Karpas-422 (cell line): ENCODE measurements around the gene MMP17. TPM values are rescaled to one million over a fixed set of nuclear protein-coding genes. Genes with fewer than 3 reads are reported as not detected.
"Not testable (repeated sequence)": the region's sequence is repeated elsewhere in the genome, so short reads cannot be mapped to it uniquely, and the experiment has no call there.

Experiments used
- DNase-seq: peaks from one replicate; pipeline ENCODE4 v3.0.0-alpha.2; 2015
- H2AFZ ChIP-seq: fragments of 200-600 bp; sonication (generic); 2 replicates; pipeline ENCODE4 v1.6.1; 2014; ENCODE audit warnings: antibody characterized with exemption, low read length, mixed read lengths
- H3K27ac ChIP-seq: fragments of 200-600 bp; sonication (generic); 2 replicates; pipeline ENCODE4 v1.5.1; 2014; ENCODE audit warnings: mild to moderate bottlenecking, low read length, moderate library complexity
- H3K27me3 ChIP-seq: fragments of 200-600 bp; sonication (generic); 2 replicates; pipeline ENCODE4 v1.6.1; 2014; ENCODE audit warnings: low read length, mixed read lengths
- H3K36me3 ChIP-seq: fragments of 200-600 bp; sonication (generic); 2 replicates; pipeline ENCODE4 v1.6.1; 2014; ENCODE audit warnings: low read length, mixed read lengths; ENCODE audit not compliant: insufficient read depth
- H3K4me1 ChIP-seq: fragments of 200-600 bp; sonication (generic); 2 replicates; pipeline ENCODE4 v1.6.1; 2014; ENCODE audit warnings: mild to moderate bottlenecking, low read length, mixed read lengths
- H3K4me2 ChIP-seq: fragments of 200-600 bp; sonication (generic); 2 replicates; pipeline ENCODE4 v1.6.1; 2014; ENCODE audit warnings: low read length, low read depth, mild to moderate bottlenecking; ENCODE audit not compliant: poor library complexity, severe bottlenecking
- H3K4me3 ChIP-seq: fragments of 200-600 bp; sonication (generic); 2 replicates; pipeline ENCODE4 v1.5.1; 2014; ENCODE audit warnings: mild to moderate bottlenecking, antibody characterized with exemption, low read length, mixed read lengths
- H3K79me2 ChIP-seq: fragments of 200-600 bp; sonication (generic); 2 replicates; pipeline ENCODE4 v1.6.1; 2014; ENCODE audit warnings: mild to moderate bottlenecking, low read length, mixed read lengths
- H3K9ac ChIP-seq: fragments of 200-600 bp; sonication (generic); 2 replicates; pipeline ENCODE4 v1.6.0; 2014; ENCODE audit warnings: low read length
- H3K9me2 ChIP-seq: fragments of 200-600 bp; sonication (generic), shearing (Covaris generic); replicated peaks from 2 replicates; pipeline ENCODE4 v1.6.0; 2014; ENCODE audit warnings: mild to moderate bottlenecking, low read length, moderate library complexity; ENCODE audit not compliant: insufficient read depth
- H3K9me3 ChIP-seq: fragments of 300-700, 200-600 bp; sonication (generic); 2 replicates; pipeline ENCODE4 v1.6.1; 2014; ENCODE audit warnings: low read length, mixed read lengths
- H4K20me1 ChIP-seq: fragments of 200-600 bp; sonication (generic); 2 replicates; pipeline ENCODE4 v1.6.1; 2014; ENCODE audit warnings: mild to moderate bottlenecking, antibody characterized with exemption, low read length, low read depth; ENCODE audit not compliant: insufficient read depth
- total RNA-seq: library from RNA; depleted of rRNA; stranded (reverse); fragments of >200 nt; shearing (Covaris generic); gene quantifications from 2 replicates; pipeline ENCODE4 v1.2.3, GENCODE V29; 2014; ENCODE audit warnings: low replicate concordance

MMP17 gene
- total RNA-seq, 1 experiment from 2014 or later, result not detected

DNA sequence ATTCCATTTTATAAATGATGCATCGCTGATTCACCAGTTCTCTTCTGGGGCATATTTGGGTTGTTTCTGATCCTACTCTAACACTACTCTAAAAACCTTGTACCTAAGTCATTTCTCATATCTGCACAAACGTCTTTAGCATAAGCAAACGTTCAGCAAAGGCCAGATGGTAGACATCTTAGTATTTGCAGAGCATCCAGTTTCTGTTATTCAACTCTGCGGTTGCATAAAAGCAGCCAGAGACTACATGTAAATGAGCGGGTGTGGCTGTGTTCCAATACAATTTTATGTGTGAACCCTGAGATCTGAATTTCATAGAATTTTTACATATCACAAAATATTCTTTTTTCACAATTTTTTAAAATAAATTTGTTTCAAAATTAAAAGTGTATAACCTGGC is 22.8 kb upstream of the MMP17 start:
- H3K79me2 ChIP-seq, result no peaks in the 10 kb centered on the region
- no peak overlapping the region for H2AFZ ChIP-seq
- H3K9me3 ChIP-seq, result no peaks in the 10 kb centered on the region
- no peak overlapping the region for H3K27ac ChIP-seq
- no peaks in the 10 kb centered on the region for H3K4me1 ChIP-seq
- DNase-seq, result no peak
- no peaks in the 10 kb centered on the region for H4K20me1 ChIP-seq
- H3K36me3 ChIP-seq, result no peaks in the 10 kb centered on the region; the same call in 1 of the 2 replicates
- H3K4me2 ChIP-seq, result no peak overlapping the region
- H3K27me3 ChIP-seq, result no peaks in the 10 kb centered on the region
- H3K9ac ChIP-seq, result no peak overlapping the region
- H3K4me3 ChIP-seq, result no peak overlapping the region
- H3K9me2 ChIP-seq, result no peaks in the 10 kb centered on the region

DNA sequence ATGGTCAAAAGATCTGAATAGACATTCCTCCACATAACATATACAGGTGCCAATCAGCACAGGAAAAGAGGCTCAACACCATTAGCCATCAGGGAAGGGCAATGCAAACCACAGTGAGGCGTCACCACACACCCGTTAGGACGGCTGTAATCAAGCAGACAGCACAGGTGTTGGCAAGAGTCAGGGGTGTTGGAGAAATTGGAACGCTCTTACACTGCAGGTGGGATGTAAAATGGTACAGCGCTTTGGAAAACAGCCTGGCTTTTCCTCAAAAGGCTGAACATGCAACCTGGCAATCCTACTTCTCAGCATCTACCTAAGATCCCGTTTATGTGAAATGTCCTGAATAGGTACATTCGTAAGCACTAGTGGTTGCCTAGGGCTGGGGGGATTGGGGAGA is 21.5 kb upstream of the MMP17 start:
- Histone ChIP-seq H3K4me2 (no peak overlapping the region), H2AFZ (no peak overlapping the region), H3K27me3 (no peaks in the 10 kb centered on the region), H3K4me3 (no peak overlapping the region), H4K20me1 (no peaks in the 10 kb centered on the region), H3K36me3 (no peaks in the 10 kb centered on the region; the same call in 1 of the 2 replicates), H3K4me1 (no peaks in the 10 kb centered on the region), H3K79me2 (no peaks in the 10 kb centered on the region), H3K9ac (no peak overlapping the region), H3K9me2 (no peaks in the 10 kb centered on the region), H3K27ac (no peak overlapping the region), H3K9me3 (no peaks in the 10 kb centered on the region)
- no peak for DNase-seq

DNA sequence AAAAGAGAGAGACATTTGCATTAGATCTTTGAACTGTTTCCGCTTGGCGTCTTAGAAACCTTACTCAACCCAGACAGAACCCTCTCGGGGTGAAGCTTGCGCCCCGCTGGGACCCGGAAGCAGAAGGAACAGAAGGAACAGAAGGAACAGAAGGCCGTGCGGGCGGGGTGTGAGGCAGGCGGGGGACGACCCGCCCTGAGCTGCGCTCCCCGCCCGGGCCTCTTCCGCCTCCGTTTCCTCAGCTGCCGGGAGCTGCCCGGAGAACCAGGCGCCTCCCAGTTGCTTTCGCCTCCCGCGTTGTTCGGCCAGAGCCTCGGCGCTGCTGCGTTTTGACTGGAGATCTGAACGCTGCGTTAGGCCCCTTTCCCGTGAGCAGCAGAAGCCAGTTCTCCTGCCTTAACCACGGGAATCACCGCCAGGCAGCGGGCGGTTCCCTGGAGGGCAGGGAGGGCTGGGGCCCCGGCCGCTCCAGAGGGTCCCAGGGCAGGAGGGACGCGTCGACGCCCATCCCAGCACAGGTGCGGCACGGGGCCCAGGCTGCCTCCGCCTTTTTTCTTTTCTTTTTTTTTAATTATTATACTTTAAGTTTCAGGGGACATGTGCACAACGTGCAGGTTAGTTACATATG is 19.3 kb upstream of the MMP17 start:
- H3K36me3 ChIP-seq, result no peaks in the 10 kb centered on the region
- H2AFZ ChIP-seq, result no peak overlapping the region
- H3K27me3 ChIP-seq, result no peaks in the 10 kb centered on the region
- no peaks in the 10 kb centered on the region for H4K20me1 ChIP-seq
- no peaks in the 10 kb centered on the region for H3K4me1 ChIP-seq
- no peak overlapping the region for H3K4me3 ChIP-seq
- no peak overlapping the region for H3K27ac ChIP-seq
- no peaks in the 10 kb centered on the region for H3K9me3 ChIP-seq
- DNase-seq, result no peak
- no peaks in the 10 kb centered on the region for H3K79me2 ChIP-seq
- H3K9me2 ChIP-seq, result no peaks in the 10 kb centered on the region
- no peak overlapping the region for H3K4me2 ChIP-seq
- H3K9ac ChIP-seq, result no peak overlapping the region

DNA sequence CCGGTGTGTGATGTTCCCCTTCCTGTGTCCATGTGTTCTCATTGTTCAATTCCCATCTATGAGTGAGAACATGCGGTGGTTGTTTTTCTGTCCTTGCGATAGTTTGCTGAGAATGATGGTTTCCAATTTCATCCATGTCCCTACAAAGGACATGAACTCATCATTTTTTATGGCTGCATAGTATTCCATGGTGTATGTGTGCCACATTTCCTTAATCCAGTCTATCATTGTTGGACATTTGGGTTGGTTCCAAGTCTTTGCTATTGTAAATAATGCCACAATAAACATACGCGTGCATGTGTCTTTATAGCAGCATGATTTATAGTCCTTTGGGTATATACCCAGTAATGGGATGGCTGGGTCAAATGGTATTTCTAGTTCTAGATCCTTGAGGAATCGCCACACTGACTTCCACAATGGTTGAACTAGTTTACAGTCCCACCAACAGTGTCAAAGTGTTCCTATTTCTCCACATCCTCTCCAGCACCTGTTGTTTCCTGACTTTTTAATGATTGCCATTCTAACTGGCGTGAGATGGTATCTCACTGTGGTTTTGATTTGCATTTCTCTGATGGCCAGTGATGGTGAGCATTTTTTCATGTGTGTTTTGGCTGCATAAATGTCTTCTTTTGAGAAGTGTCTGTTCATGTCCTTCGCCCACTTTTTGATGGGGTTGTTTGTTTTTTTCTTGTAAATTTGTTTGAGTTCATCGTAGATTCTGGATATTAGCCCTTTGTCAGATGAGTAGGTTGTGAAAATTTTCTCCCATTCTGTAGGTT is 18.5 kb upstream of the MMP17 start:
- H2AFZ ChIP-seq, H3K9me2 ChIP-seq, H3K27ac ChIP-seq, H3K79me2 ChIP-seq, H3K4me1 ChIP-seq, H3K9me3 ChIP-seq, H3K36me3 ChIP-seq, H3K4me2 ChIP-seq, H4K20me1 ChIP-seq, H3K9ac ChIP-seq, DNase-seq, H3K27me3 ChIP-seq, H3K4me3 ChIP-seq: not testable (repeated sequence)

DNA sequence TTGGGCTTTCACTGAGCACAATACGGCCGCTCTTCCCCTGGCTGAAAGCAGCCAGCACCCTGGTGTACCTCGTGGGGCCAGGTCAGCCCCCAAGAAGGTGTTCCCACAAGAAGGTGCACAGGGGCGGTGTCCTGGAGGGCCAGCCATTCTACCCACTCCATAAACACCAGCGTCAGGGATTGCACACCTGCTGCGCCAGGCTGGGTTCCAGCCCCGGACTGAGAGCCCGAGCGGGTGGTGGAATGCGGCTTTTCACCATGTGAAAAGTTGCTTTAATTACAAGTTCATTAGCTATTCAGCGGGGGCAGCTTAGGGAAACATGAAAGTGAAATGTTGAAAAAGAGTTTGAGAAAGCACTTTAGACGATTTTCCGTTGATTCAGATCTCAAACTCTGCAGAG is 17.5 kb upstream of the MMP17 start:
- H3K9ac ChIP-seq, result no peak overlapping the region
- H3K9me2 ChIP-seq, result no peaks in the 10 kb centered on the region
- no peaks in the 10 kb centered on the region for H4K20me1 ChIP-seq
- no peaks in the 10 kb centered on the region for H3K27me3 ChIP-seq
- no peak overlapping the region for H3K4me2 ChIP-seq
- H3K9me3 ChIP-seq, result no peaks in the 10 kb centered on the region
- DNase-seq, result no peak
- H3K79me2 ChIP-seq, result no peaks in the 10 kb centered on the region
- no peak overlapping the region for H3K4me3 ChIP-seq
- no peaks in the 10 kb centered on the region for H3K36me3 ChIP-seq
- H3K27ac ChIP-seq, result no peak overlapping the region
- no peak overlapping the region for H2AFZ ChIP-seq
- H3K4me1 ChIP-seq, result no peaks in the 10 kb centered on the region

DNA sequence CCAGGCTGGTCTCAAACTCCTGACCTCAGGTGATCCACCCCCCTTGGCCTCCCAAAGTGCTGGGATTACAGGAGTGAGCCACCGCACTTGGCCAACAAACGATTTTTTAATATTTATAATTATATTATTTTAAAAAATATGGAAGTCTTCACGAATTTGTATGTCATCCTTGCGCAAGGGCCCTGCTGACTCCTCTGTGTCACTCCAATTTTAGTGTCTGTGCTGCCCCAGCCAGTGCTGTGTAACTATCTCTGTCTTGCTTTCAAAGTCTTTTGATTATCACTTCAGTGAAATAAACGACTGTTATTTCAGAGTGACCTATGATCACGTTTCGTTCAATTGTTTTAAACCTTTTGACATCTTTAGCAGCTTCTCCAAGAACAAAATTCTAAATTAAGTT is 13.1 kb upstream of the MMP17 start:
- DNase-seq, result no peak
- H4K20me1 ChIP-seq, result no peaks in the 10 kb centered on the region
- H3K4me1 ChIP-seq, result no peaks in the 10 kb centered on the region
- H3K9me2 ChIP-seq, result no peaks in the 10 kb centered on the region
- no peak overlapping the region for H3K27ac ChIP-seq
- no peak overlapping the region for H3K4me3 ChIP-seq
- H3K9me3 ChIP-seq, result no peaks in the 10 kb centered on the region
- no peaks in the 10 kb centered on the region for H3K27me3 ChIP-seq
- no peaks in the 10 kb centered on the region for H3K79me2 ChIP-seq
- H2AFZ ChIP-seq, result no peak overlapping the region
- no peak overlapping the region for H3K4me2 ChIP-seq
- H3K36me3 ChIP-seq, result no peaks in the 10 kb centered on the region
- H3K9ac ChIP-seq, result no peak overlapping the region

DNA sequence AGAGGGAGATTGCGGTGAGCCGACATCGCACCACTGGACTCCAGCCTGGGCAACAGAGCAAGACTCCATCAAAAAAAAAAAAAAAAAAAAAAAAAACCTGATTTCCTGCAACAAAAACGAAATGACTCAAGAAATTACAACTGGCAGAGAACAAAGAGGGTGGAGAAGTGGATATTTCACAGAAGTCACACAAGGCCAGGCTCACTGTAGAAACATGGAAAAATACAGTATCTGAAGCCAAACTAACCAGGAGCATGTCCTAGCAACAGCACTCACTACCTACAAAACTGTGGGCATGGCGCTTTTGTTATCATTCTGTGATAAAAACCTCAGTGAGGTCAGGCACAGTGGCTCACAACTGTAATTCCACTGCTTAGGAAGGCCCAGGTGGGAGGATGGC is 11.7 kb upstream of the MMP17 start:
- Histone ChIP-seq H3K36me3 (no peaks in the 10 kb centered on the region), H3K4me2 (no peak overlapping the region), H3K4me1 (no peaks in the 10 kb centered on the region), H3K79me2 (no peaks in the 10 kb centered on the region), H3K9me3 (no peaks in the 10 kb centered on the region), H3K4me3 (no peak overlapping the region), H3K27ac (no peak overlapping the region), H3K9ac (no peak overlapping the region), H2AFZ (no peak overlapping the region), H3K27me3 (no peaks in the 10 kb centered on the region), H4K20me1 (no peaks in the 10 kb centered on the region), H3K9me2 (no peaks in the 10 kb centered on the region)
- no peak for DNase-seq

DNA sequence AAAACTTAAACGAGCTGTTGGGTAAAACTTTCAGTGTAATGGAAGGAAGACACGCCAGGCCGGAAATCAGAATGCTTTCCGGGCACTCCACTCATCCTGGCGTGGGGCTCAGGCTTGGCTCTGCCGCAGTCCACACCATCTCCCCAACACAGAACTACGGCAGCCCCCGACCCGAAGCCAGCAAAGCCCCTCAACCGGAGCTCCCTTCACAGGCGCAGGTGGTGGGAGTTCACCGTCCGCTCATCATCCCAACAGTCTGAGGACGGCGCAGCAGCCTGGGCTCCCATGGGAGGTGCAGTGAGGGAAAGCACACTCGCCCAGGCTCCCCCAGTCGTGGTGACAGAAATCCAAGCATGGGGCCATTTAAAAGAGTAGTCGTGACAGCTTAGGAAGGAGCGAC is 11.0 kb upstream of the MMP17 start:
- DNase-seq, result no peak
- no peaks in the 10 kb centered on the region for H3K36me3 ChIP-seq

More for the DNA sequence above, 11.0 kb upstream of the MMP17 start:
- Histone ChIP-seq H2AFZ (no peak overlapping the region), H3K9ac (no peak overlapping the region), H3K9me3 (no peaks in the 10 kb centered on the region), H3K79me2 (no peaks in the 10 kb centered on the region), H3K27ac (no peak overlapping the region), H3K27me3 (no peaks in the 10 kb centered on the region), H3K9me2 (no peaks in the 10 kb centered on the region), H3K4me3 (no peak overlapping the region), H3K4me2 (no peak overlapping the region), H3K4me1 (no peaks in the 10 kb centered on the region), H4K20me1 (no peaks in the 10 kb centered on the region)
